ENCODE measurements around the gene DNAJB5. TPM values are rescaled to one million over a fixed set of nuclear protein-coding genes. Genes with fewer than 3 reads are reported as not detected.
A peak's percentile ranks its signal among the peaks of the same experiment; 100 is the strongest.
"Not testable (repeated sequence)": the region's sequence is repeated elsewhere in the genome, so short reads cannot be mapped to it uniquely, and the experiment has no call there.

DNAJB5 gene
- total RNA-seq (under 1 TPM; 0.73 to 0.97 TPM), polyA plus RNA-seq (1 to 10 TPM in 1 of 2 donors, under 1 TPM in 1; 0.91 to 2.2 TPM)

DNA sequence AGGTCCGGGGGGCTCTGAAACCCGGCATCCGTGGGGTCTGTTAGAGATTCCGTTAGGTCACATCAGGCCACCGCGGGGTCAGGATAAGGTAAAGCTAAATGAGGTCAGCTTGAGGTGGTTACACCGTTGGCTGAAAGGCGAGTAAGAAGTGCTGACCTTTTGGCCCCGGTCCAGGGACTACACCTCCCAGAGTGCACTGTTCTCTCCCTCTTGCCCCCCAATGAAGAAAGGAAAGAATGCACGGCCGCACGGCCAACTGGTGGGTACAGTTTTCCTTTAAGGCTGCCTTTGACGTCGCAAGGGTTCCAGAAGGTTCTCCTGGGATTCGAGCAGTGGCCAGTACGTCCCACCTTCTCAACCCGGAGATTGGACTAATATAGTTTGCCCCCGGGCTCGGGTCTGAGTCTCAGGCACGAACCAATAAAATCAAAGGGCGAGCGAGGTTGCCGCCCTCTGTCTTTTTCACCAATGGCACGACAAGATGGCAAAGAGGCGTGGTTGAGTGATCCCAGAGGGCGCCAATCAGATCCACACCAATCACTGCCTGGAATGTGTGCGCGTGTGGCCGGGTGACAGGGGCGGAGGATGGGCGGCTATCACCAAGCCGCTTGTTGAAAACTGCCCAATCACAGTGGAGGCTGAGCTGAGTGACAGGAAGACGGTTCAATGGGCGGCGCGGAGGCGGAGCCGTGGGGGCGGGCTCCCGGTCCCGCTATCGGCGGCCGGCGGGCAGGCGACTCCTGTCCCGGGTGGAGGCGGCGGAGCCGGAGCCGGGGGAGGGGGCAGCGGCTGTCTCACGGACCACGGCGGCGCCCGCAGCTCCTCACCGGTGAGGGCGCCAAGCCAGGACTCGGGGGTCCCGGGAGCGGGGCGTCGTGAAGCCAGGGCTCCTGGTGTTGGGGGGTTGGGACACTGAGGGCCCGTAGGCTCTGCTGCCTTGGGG lies at the start of gene DNAJB5:
Gene DNAJB5 (plus strand): TSS at position 743 of the 943 bp plus-strand sequence. CDS start 886 bp downstream, outside the sequence.
- Mint-ChIP-seq H3K36me3 (peaks cover 0 to 1% of the 10 kb centered on the region in 2 donors), H3K9me3 (no peaks in the 10 kb centered on the region), H3K4me1 (peaks cover 28 to 62% (median 48%) of the 10 kb centered on the region in 4 donors), H3K27me3 (no peaks in the 10 kb centered on the region), H3K4me3 (peak within 1 kb of the TSS; percentile 90 to 99 (median 94)), H3K27ac (peak within 1 kb of the TSS; percentile 84 to 95 (median 94))
- Histone ChIP-seq H3K4me1 (ENCODE audit: insufficient read depth, low read length) (peaks cover 42% of the 10 kb centered on the region), H3K4me3 (ENCODE audit: low read length in 2 of 2) (peak within 1 kb of the TSS; percentile 47 to 83), H3K9me3 (ENCODE audit: control insufficient read depth in 1 of 2, low read length in 2 of 2) (no peaks in the 10 kb centered on the region), H3K27me3 (ENCODE audit: insufficient read depth, low read length) (no peaks in the 10 kb centered on the region), H3K27ac (ENCODE audit: low read depth, low read length) (peak within 1 kb of the TSS; percentile 69), H3K36me3 (ENCODE audit: insufficient read depth, low read length) (no peaks in the 10 kb centered on the region)
- intact Hi-C loops (cut with micrococcal nuclease), result loop anchor here (1.0 to 5.0 kb wide), 8 partner anchors 83 to 1962 kb away; partner anchors contain the start of genes CCDC107, DNAJA1, PIGO and RMRP
- POLR2A ChIA-PET (ENCODE audit: partially characterized antibody), result interaction anchor here (1.2 to 4.0 kb wide), 4 partner anchors 83 to 113 kb away, joined by 5 to 19 read pairs (median 8); partner anchors contain the start of genes FANCG, STOML2 and VCP
- DNase-seq, result peak; percentile 96 to 99 (median 98)
- CTCF ChIA-PET (ENCODE audit: partially characterized antibody), result interaction anchor here (0.8 kb wide), 1 partner anchor 90 kb away, joined by 3 read pairs; no protein-coding TSS in a partner anchor

DNA sequence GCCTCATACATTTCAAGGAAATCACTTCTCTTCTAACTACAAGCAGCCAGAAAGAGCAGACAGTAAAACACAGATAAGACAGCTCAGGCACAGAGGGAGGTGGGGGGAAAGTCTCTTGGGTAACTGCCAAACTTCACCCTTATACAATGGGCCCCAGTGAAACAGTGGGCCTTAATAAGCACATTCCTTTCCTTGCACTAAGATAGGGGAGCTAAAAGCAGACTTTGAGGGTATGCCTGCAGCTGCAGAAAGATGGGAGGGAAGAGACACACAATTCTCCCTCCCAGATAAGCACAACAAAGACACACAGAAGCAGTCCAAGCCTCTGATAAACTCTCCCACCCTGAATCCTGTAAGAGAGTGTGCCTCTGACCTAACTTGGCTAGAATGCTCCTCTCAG lies 49.6 kb upstream of the DNAJB5 start:
- DNase-seq; intact Hi-C loops (cut with micrococcal nuclease); H3K4me3 Mint-ChIP-seq; H3K9me3 Mint-ChIP-seq; H3K27me3 ChIP-seq (ENCODE audit: insufficient read depth, low read length); H3K27ac ChIP-seq (ENCODE audit: low read depth, low read length); H3K9me3 ChIP-seq (ENCODE audit: control insufficient read depth in 1 of 2, low read length in 2 of 2); H3K36me3 Mint-ChIP-seq; H3K36me3 ChIP-seq (ENCODE audit: insufficient read depth, low read length); H3K4me3 ChIP-seq (ENCODE audit: low read length in 2 of 2); H3K4me1 ChIP-seq (ENCODE audit: insufficient read depth, low read length); H3K4me1 Mint-ChIP-seq; CTCF ChIA-PET (ENCODE audit: partially characterized antibody); POLR2A ChIA-PET (ENCODE audit: partially characterized antibody); H3K27ac Mint-ChIP-seq: not testable (repeated sequence)
- H3K27me3 Mint-ChIP-seq, result peaks cover 9 to 11% of the 10 kb centered on the region in 2 donors

- Mint-ChIP-seq H3K27me3 (peaks cover 10 to 15% of the 10 kb centered on the region in 2 donors), H3K27ac (no peak overlapping the region), H3K36me3 (no peaks in the 10 kb centered on the region), H3K4me3 (no peak overlapping the region), H3K4me1 (no peaks in the 10 kb centered on the region), H3K9me3 (peaks cover 0 to 3% (median 0%) of the 10 kb centered on the region in 8 donors)
- Histone ChIP-seq H3K27me3 (ENCODE audit: insufficient read depth, low read length) (no peaks in the 10 kb centered on the region), H3K27ac (ENCODE audit: low read depth, low read length) (no peak overlapping the region), H3K4me1 (ENCODE audit: insufficient read depth, low read length) (no peaks in the 10 kb centered on the region), H3K36me3 (ENCODE audit: insufficient read depth, low read length) (no peaks in the 10 kb centered on the region), H3K4me3 (ENCODE audit: low read length in 2 of 2) (no peak overlapping the region), H3K9me3 (ENCODE audit: control insufficient read depth in 1 of 2, low read length in 2 of 2) (no peaks in the 10 kb centered on the region)
- ChIA-PET POLR2A (ENCODE audit: partially characterized antibody) (no interaction called here), CTCF (ENCODE audit: partially characterized antibody) (no interaction called here)
- DNase-seq, result no peak
- intact Hi-C loops (cut with micrococcal nuclease), result no loop called here
Measured at GRCh38 chr9:34948451-34948850, 41.1 kb upstream of the DNAJB5 start.

- intact Hi-C loops (cut with micrococcal nuclease), result no loop called here
- Mint-ChIP-seq H3K9me3 (no peaks in the 10 kb centered on the region), H3K27ac (no peak overlapping the region), H3K4me3 (no peak overlapping the region), H3K36me3 (no peaks in the 10 kb centered on the region), H3K27me3 (peaks cover 31 to 35% of the 10 kb centered on the region in 2 donors), H3K4me1 (peaks cover 0 to 4% (median under 1%) of the 10 kb centered on the region in 4 donors)
- DNase-seq, result no peak
- Histone ChIP-seq H3K27me3 (ENCODE audit: insufficient read depth, low read length) (peaks cover 17% of the 10 kb centered on the region), H3K4me3 (ENCODE audit: low read length in 2 of 2) (no peak overlapping the region), H3K9me3 (ENCODE audit: control insufficient read depth in 1 of 2, low read length in 2 of 2) (no peaks in the 10 kb centered on the region), H3K4me1 (ENCODE audit: insufficient read depth, low read length) (peaks cover 4% of the 10 kb centered on the region), H3K36me3 (ENCODE audit: insufficient read depth, low read length) (no peaks in the 10 kb centered on the region), H3K27ac (ENCODE audit: low read depth, low read length) (no peak overlapping the region)
- POLR2A ChIA-PET (ENCODE audit: partially characterized antibody), result no interaction called here
- CTCF ChIA-PET (ENCODE audit: partially characterized antibody), result no interaction called here
Measured at GRCh38 chr9:34954225-34954624, 35.3 kb upstream of the DNAJB5 start.

DNA sequence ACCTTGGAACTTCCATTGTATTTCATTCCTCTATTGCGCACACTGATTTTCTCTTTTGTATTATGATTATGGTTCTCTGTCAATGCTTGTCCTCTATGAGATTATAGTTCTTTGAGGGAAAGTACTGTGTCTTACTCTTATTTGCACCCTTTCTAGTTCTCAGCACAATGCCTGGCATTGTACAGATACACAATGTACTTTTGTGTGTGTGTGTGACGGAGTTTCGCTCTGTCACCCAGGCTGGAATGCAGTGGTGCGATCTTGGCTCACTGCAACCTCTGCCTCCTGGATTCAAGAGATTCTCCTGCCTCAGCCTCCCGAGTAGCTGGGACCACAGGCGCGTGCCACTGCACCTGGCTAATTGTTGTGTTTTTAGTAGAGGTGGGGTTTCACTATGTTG lies 33.5 kb upstream of the DNAJB5 start:
- not testable (repeated sequence) for H3K36me3 Mint-ChIP-seq

GRCh38 chr9:34956648-34957047 lies 32.9 kb upstream of the DNAJB5 start:
- Mint-ChIP-seq H3K9me3 (peaks cover 0 to 1% (median 0%) of the 10 kb centered on the region in 8 donors), H3K4me3 (peak overlapping the region in 2 of 8 donors; percentile 4 to 14), H3K27ac (no peak overlapping the region), H3K4me1 (peaks cover 0 to 4% (median under 1%) of the 10 kb centered on the region in 4 donors), H3K27me3 (peaks cover 46% of the 10 kb centered on the region in 2 donors), H3K36me3 (no peaks in the 10 kb centered on the region)
- Histone ChIP-seq H3K9me3 (ENCODE audit: control insufficient read depth in 1 of 2, low read length in 2 of 2) (no peaks in the 10 kb centered on the region), H3K36me3 (ENCODE audit: insufficient read depth, low read length) (no peaks in the 10 kb centered on the region), H3K27me3 (ENCODE audit: insufficient read depth, low read length) (peaks cover 38% of the 10 kb centered on the region), H3K27ac (ENCODE audit: low read depth, low read length) (no peak overlapping the region), H3K4me3 (ENCODE audit: low read length in 2 of 2) (no peak overlapping the region), H3K4me1 (ENCODE audit: insufficient read depth, low read length) (peaks cover 4% of the 10 kb centered on the region)
- CTCF ChIA-PET (ENCODE audit: partially characterized antibody), result interaction anchor here (0.8 kb wide), 1 partner anchor 94 kb away, joined by 3 read pairs; no protein-coding TSS in a partner anchor
- no peak for DNase-seq
- intact Hi-C loops (cut with micrococcal nuclease), result no loop called here
- POLR2A ChIA-PET (ENCODE audit: partially characterized antibody), result no interaction called here

More for the DNA sequence above, 33.5 kb upstream of the DNAJB5 start:
- intact Hi-C loops (cut with micrococcal nuclease); H3K27ac Mint-ChIP-seq; H3K36me3 ChIP-seq (ENCODE audit: insufficient read depth, low read length); CTCF ChIA-PET (ENCODE audit: partially characterized antibody); POLR2A ChIA-PET (ENCODE audit: partially characterized antibody); H3K27ac ChIP-seq (ENCODE audit: low read depth, low read length); H3K9me3 Mint-ChIP-seq; DNase-seq; H3K4me3 ChIP-seq (ENCODE audit: low read length in 2 of 2); H3K4me1 ChIP-seq (ENCODE audit: insufficient read depth, low read length); H3K9me3 ChIP-seq (ENCODE audit: control insufficient read depth in 1 of 2, low read length in 2 of 2); H3K4me1 Mint-ChIP-seq: not testable (repeated sequence)
- H3K27me3 Mint-ChIP-seq, result peaks cover 43 to 44% of the 10 kb centered on the region in 2 donors
- peak overlapping the region in 1 of 8 donors; percentile 26 for H3K4me3 Mint-ChIP-seq
- peaks cover 34% of the 10 kb centered on the region for H3K27me3 ChIP-seq (ENCODE audit: insufficient read depth, low read length)

All from CD4-positive, alpha-beta memory T cell (primary cell).